Calu3 (cell line): ENCODE measurements around the gene IL20RB. TPM values are rescaled to one million over a fixed set of nuclear protein-coding genes. Genes with fewer than 3 reads are reported as not detected.
"Not testable (repeated sequence)": the region's sequence is repeated elsewhere in the genome, so short reads cannot be mapped to it uniquely, and the experiment has no call there.

Experiments
- BruUV-seq: library from RNA; stranded (reverse); fragments of 400-500 nt; replicated peaks from 2 replicates; lab custom pipeline; 2021; lab: Mats Ljungman, UMichigan
- CTCF ChIA-PET: fragments of 300-600 bp; sonication (Branson Sonifier 250); formaldehyde crosslinking; loops from one replicate; lab custom pipeline; 2022; ENCODE audit warnings: antibody characterized with exemption; lab: Charles Lee
- DNase-seq: peaks from one replicate; pipeline ENCODE4 v3.0.0; 2022
- H3K27ac Mint-ChIP-seq: one replicate; pipeline ENCODE4 v1.8.0; 2022; ENCODE audit warnings: mixed read lengths; ENCODE audit not compliant: unreplicated experiment
- H3K27me3 Mint-ChIP-seq: one replicate; pipeline ENCODE4 v1.8.0; 2022; ENCODE audit warnings: mixed read lengths; ENCODE audit not compliant: unreplicated experiment
- H3K36me3 Mint-ChIP-seq: one replicate; pipeline ENCODE4 v1.8.0; 2022; ENCODE audit warnings: mild to moderate bottlenecking, moderate library complexity, mixed read lengths; ENCODE audit not compliant: insufficient read depth, unreplicated experiment
- H3K4me1 Mint-ChIP-seq: one replicate; pipeline ENCODE4 v1.8.0; 2022; ENCODE audit warnings: mild to moderate bottlenecking, low read depth, mixed read lengths; ENCODE audit not compliant: unreplicated experiment
- H3K4me3 Mint-ChIP-seq: one replicate; pipeline ENCODE4 v1.8.0; 2022; ENCODE audit warnings: mild to moderate bottlenecking, low read depth, moderate library complexity, mixed read lengths; ENCODE audit not compliant: unreplicated experiment
- H3K9me3 Mint-ChIP-seq: one replicate; pipeline ENCODE4 v1.8.0; 2022; ENCODE audit warnings: low read depth, mixed read lengths; ENCODE audit not compliant: unreplicated experiment
- CTCF ChIP-seq: fragments of 200-600 bp; IDR thresholded peaks from one replicate; pipeline ENCODE4 v1.8.0; 2022; ENCODE audit warnings: antibody characterized with exemption; ENCODE audit not compliant: unreplicated experiment
- intact Hi-C: fragments of 100-400 bp; cut with micrococcal nuclease; formaldehyde crosslinking; loops from one replicate; pipeline ENCODE4 v1.10.0; 2022; ENCODE audit not compliant: unreplicated experiment
- total RNA-seq: library from RNA; stranded (reverse); gene quantifications from 2 replicates; pipeline ENCODE4 v1.2.3, GENCODE V29; 2022

The IL20RB gene
- total RNA-seq, 1 experiment from 2014 or later: 12.0 TPM

GRCh38 chr3:136982033-136982432 is 24.2 kb downstream of the IL20RB start:
- intact Hi-C loops: no loop called here
- BruUV-seq: no TSS peak
- Mint-ChIP-seq H3K9me3 (no peaks in the 10 kb centered on the region), H3K36me3 (no peaks in the 10 kb centered on the region), H3K27me3 (no peaks in the 10 kb centered on the region), H3K4me1 (peaks cover 8% of the 10 kb centered on the region), H3K4me3 (no peak overlapping the region), H3K27ac (no peak overlapping the region)
- CTCF ChIA-PET: no interaction called here
- no peak for TF ChIP-seq CTCF
- DNase-seq: no peak

DNA sequence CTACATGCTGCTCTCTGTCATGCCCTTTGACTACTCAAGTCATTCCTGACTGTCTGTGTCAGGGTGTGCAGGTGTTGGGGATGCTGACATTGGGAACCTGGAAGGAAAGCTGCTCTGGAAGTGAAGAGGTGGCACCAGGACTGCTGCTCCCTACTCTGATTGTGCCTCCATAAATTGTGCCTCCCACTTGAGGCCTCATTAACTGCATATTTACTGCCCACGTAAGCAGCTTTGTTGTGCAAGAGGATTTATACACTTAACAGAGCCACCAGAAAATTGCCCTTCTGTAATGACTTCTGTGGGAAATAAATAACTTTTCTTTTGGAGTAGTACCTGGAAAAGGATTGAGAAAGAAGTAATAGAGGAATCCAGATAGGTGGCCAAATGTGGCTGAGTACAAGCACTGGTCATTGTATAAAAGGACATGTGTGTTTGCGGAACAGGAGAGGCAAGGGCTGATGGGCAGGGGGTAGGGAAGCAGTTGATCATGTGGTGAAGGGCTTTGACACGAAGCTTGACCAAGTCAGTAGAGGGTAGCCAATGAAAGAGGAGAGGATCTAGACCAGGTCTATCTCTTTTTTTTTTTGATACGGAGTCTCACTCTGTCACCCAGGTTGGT is 24.8 kb downstream of the IL20RB start:
- Mint-ChIP-seq H3K27me3 (no peaks in the 10 kb centered on the region), H3K9me3 (no peaks in the 10 kb centered on the region), H3K27ac (no peak overlapping the region), H3K36me3 (no peaks in the 10 kb centered on the region), H3K4me3 (no peak overlapping the region), H3K4me1 (peaks cover 8% of the 10 kb centered on the region)
- no peak for TF ChIP-seq CTCF
- CTCF ChIA-PET: no interaction called here
- BruUV-seq: no TSS peak
- no peak for DNase-seq
- intact Hi-C loops: no loop called here

- no peak for DNase-seq
- no TSS peak for BruUV-seq
- H3K27me3 Mint-ChIP-seq: no peaks in the 10 kb centered on the region
- no peak overlapping the region for H3K4me3 Mint-ChIP-seq
- intact Hi-C loops: no loop called here
- no peak overlapping the region for H3K27ac Mint-ChIP-seq
- TF ChIP-seq CTCF: no peak
- peaks cover 8% of the 10 kb centered on the region for H3K4me1 Mint-ChIP-seq
- H3K9me3 Mint-ChIP-seq: no peaks in the 10 kb centered on the region
- H3K36me3 Mint-ChIP-seq: no peaks in the 10 kb centered on the region
- CTCF ChIA-PET: interaction anchor here (0.6 kb wide), 1 partner anchor 607 kb away, joined by 4 read pairs; no protein-coding TSS in a partner anchor
Measured at GRCh38 chr3:136984837-136985236, 27.1 kb downstream of the IL20RB start.

DNA sequence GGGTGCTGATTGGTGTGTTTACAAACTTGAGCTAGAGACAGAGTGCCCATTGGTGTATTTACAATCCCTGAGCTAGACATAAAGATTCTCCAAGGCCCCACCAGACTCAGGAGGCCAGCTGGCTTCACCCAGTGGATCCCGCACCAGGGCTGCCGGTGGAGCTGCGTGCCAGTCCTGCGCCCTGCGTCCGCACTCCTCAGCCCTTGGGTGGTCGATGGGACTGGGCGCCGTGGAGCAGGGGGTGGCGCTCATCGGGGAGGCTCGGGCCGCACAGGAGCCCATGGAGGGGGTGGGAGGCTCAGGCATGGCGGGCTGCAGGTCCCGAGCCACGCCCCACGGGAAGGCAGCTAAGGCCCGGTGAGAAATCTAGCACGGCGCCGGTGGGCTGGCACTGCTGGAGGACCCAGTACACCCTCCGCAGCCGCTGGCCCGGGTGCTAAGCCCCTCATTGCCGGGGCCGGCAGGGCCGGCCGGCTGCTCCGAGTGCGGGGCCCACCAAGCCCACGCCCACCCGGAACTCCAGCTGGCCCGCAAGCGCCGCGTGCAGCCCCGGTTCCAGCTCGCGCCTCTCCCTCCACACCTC is 29.7 kb downstream of the IL20RB start:
- BruUV-seq, H3K27ac Mint-ChIP-seq, DNase-seq, H3K4me1 Mint-ChIP-seq, H3K9me3 Mint-ChIP-seq, H3K4me3 Mint-ChIP-seq, H3K27me3 Mint-ChIP-seq, intact Hi-C loops, H3K36me3 Mint-ChIP-seq: not testable (repeated sequence)
- CTCF ChIA-PET: interaction anchor here (0.6 kb wide), 1 partner anchor 18 kb away, joined by 3 read pairs; no protein-coding TSS in a partner anchor

DNA sequence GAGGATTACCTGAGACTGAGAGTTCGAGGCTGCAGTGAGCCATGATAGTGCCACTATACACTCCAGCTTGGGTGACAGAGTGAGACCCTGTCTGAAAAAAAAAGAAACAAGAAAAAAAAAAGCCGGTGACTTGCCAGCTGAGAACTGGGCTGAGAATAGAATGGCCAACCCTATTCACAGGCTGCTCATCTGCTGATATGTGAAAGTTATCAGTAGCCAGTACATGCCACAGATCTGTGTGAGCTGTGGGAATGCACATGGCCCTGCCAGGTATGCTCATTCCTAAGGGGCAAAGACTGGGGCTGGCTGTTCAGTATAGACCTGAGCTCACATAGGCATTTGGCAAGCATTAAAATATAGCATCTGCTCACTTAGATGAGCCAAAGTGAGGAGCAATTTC is 30.9 kb downstream of the IL20RB start:
- no peak overlapping the region for H3K27ac Mint-ChIP-seq
- no TSS peak for BruUV-seq
- peaks cover 3% of the 10 kb centered on the region for H3K36me3 Mint-ChIP-seq
- H3K4me1 Mint-ChIP-seq: peaks cover 8% of the 10 kb centered on the region
- TF ChIP-seq CTCF: no peak
- H3K27me3 Mint-ChIP-seq: no peaks in the 10 kb centered on the region
- H3K9me3 Mint-ChIP-seq: no peaks in the 10 kb centered on the region
- CTCF ChIA-PET: no interaction called here
- no peak for DNase-seq
- H3K4me3 Mint-ChIP-seq: no peak overlapping the region
- intact Hi-C loops: no loop called here
